ENCODE data around the gene POLR3GL.

The POLR3GL gene

DNA sequence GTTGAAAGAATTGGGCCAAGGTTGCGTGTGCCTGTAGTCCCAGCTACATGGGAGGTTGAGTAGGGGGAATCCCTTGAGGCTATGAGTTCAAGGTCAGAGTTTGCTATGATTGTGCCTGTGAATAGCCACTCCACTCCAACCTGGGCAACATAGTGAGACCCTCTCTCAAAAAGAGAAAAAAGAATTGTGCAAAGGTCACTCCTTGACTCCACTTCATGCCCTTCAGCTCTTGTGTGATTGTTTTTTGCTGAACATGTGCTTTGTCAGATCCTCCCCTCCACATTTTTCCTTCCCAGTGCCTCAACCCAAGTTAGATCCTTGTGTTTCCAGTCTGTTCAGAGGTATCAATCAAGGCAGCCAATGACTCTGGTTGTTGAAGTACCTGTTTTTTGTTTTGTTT, 23.4 kb downstream of the POLR3GL start:
- H4K91ac ChIP-seq (ENCODE audit: low read depth, low read length) = no peak overlapping the region
- no peak overlapping the region for H2BK5ac ChIP-seq (ENCODE audit: low read depth, low read length, poor library complexity)
- H2BK12ac ChIP-seq (ENCODE audit: low read length) = no peak overlapping the region
- H3K23ac ChIP-seq (ENCODE audit: low read length) = no peak overlapping the region
- peak overlapping the region; percentile 33 for H4K8ac ChIP-seq (ENCODE audit: low read depth, low read length)
- H3K14ac ChIP-seq (ENCODE audit: low read length) = no peak overlapping the region
- H3K9me3 ChIP-seq (ENCODE audit: insufficient read depth, low read depth, low read length) = no peaks in the 10 kb centered on the region
- no CpG with 5 or more reads among the region's 1 CpG for WGBS (ENCODE audit: extremely low coverage, insufficient coverage, insufficient read length)
- H4K12ac ChIP-seq (ENCODE audit: low read depth, low read length) = no peak overlapping the region
- no peak overlapping the region for H2AFZ ChIP-seq (ENCODE audit: insufficient read depth, low read length, poor library complexity)
- H3K9ac ChIP-seq (ENCODE audit: low read length) = no peak overlapping the region
- no peak overlapping the region for H3K4ac ChIP-seq (ENCODE audit: low read depth, low read length)
- no peak overlapping the region for H3K18ac ChIP-seq (ENCODE audit: low read length)
- no peak overlapping the region for H3K4me3 ChIP-seq (ENCODE audit: low read depth, low read length)
- H3K4me2 ChIP-seq (ENCODE audit: low read length) = no peak overlapping the region
- H3K27ac ChIP-seq (ENCODE audit: low read depth, low read length) = no peak overlapping the region
- H3K79me1 ChIP-seq (ENCODE audit: low read length) = peaks cover 6% of the 10 kb centered on the region
- peaks cover 11 to 19% of the 10 kb centered on the region in 2 experiments for H3K4me1 ChIP-seq (ENCODE audit: control insufficient read depth in 1 of 2, insufficient read depth in 2 of 2, low read length in 2 of 2)
- H3K27me3 ChIP-seq (ENCODE audit: insufficient read depth, low read length) = no peaks in the 10 kb centered on the region
- H3K36me3 ChIP-seq (ENCODE audit: control insufficient read depth in 1 of 2, insufficient read depth in 2 of 2, low read length in 2 of 2) = no peaks in the 10 kb centered on the region
- no peak for DNase-seq
- no peak overlapping the region for H2BK120ac ChIP-seq (ENCODE audit: insufficient read depth, low read length, poor library complexity)
- H2AK5ac ChIP-seq (ENCODE audit: low read length) = no peak overlapping the region
- H3K79me2 ChIP-seq (ENCODE audit: control insufficient read depth, insufficient read depth, low read length, poor library complexity) = no peaks in the 10 kb centered on the region

- no peak overlapping the region for H2BK120ac ChIP-seq (ENCODE audit: insufficient read depth, low read length, poor library complexity)
- no peak overlapping the region for H2AK5ac ChIP-seq (ENCODE audit: low read length)
- no peak overlapping the region for H4K12ac ChIP-seq (ENCODE audit: low read depth, low read length)
- no peaks in the 10 kb centered on the region for H3K9me3 ChIP-seq (ENCODE audit: insufficient read depth, low read depth, low read length)
- no peaks in the 10 kb centered on the region for H3K27me3 ChIP-seq (ENCODE audit: insufficient read depth, low read length)
- no peak overlapping the region for H3K4me2 ChIP-seq (ENCODE audit: low read length)
- H2AFZ ChIP-seq (ENCODE audit: insufficient read depth, low read length, poor library complexity) = no peak overlapping the region
- no peak for DNase-seq
- peaks cover 2% of the 10 kb centered on the region in 2 experiments for H3K36me3 ChIP-seq (ENCODE audit: control insufficient read depth in 1 of 2, insufficient read depth in 2 of 2, low read length in 2 of 2)
- no peak overlapping the region for H3K4ac ChIP-seq (ENCODE audit: low read depth, low read length)
- H3K23ac ChIP-seq (ENCODE audit: low read length) = no peak overlapping the region
- H3K4me1 ChIP-seq (ENCODE audit: control insufficient read depth in 1 of 2, insufficient read depth in 2 of 2, low read length in 2 of 2) = peaks cover 11 to 19% of the 10 kb centered on the region in 2 experiments
- H4K8ac ChIP-seq (ENCODE audit: low read depth, low read length) = no peak overlapping the region
- no peak overlapping the region for H3K14ac ChIP-seq (ENCODE audit: low read length)
- no peak overlapping the region for H3K9ac ChIP-seq (ENCODE audit: low read length)
- WGBS (ENCODE audit: extremely low coverage, insufficient coverage, insufficient read length) = no CpG with 5 or more reads among the region's 5 CpGs
- H2BK12ac ChIP-seq (ENCODE audit: low read length) = no peak overlapping the region
- H3K18ac ChIP-seq (ENCODE audit: low read length) = no peak overlapping the region
- peaks cover 6% of the 10 kb centered on the region for H3K79me1 ChIP-seq (ENCODE audit: low read length)
- H2BK5ac ChIP-seq (ENCODE audit: low read depth, low read length, poor library complexity) = no peak overlapping the region
- no peaks in the 10 kb centered on the region for H3K79me2 ChIP-seq (ENCODE audit: control insufficient read depth, insufficient read depth, low read length, poor library complexity)
- H3K27ac ChIP-seq (ENCODE audit: low read depth, low read length) = no peak overlapping the region
- no peak overlapping the region for H3K4me3 ChIP-seq (ENCODE audit: low read depth, low read length)
- H4K91ac ChIP-seq (ENCODE audit: low read depth, low read length) = no peak overlapping the region
These were observed 24.3 kb downstream of the POLR3GL start for GRCh38 chr1:145988773-145989172.

- Histone ChIP-seq H3K79me2 (ENCODE audit: control insufficient read depth, insufficient read depth, low read length, poor library complexity) (no peaks in the 10 kb centered on the region), H3K4me1 (ENCODE audit: control insufficient read depth in 1 of 2, insufficient read depth in 2 of 2, low read length in 2 of 2) (peaks cover 7 to 18% of the 10 kb centered on the region in 2 experiments), H4K8ac (ENCODE audit: low read depth, low read length) (no peak overlapping the region), H3K36me3 (ENCODE audit: control insufficient read depth in 1 of 2, insufficient read depth in 2 of 2, low read length in 2 of 2) (peaks cover 6 to 8% of the 10 kb centered on the region in 2 experiments), H3K14ac (ENCODE audit: low read length) (no peak overlapping the region), H3K23ac (ENCODE audit: low read length) (no peak overlapping the region), H3K4me3 (ENCODE audit: low read depth, low read length) (no peak overlapping the region), H3K27me3 (ENCODE audit: insufficient read depth, low read length) (no peaks in the 10 kb centered on the region), H2BK5ac (ENCODE audit: low read depth, low read length, poor library complexity) (no peak overlapping the region), H2BK12ac (ENCODE audit: low read length) (no peak overlapping the region), H2BK120ac (ENCODE audit: insufficient read depth, low read length, poor library complexity) (peak overlapping the region; percentile 24), H4K91ac (ENCODE audit: low read depth, low read length) (peak overlapping the region; percentile 39), H3K4ac (ENCODE audit: low read depth, low read length) (no peak overlapping the region), H3K9me3 (ENCODE audit: insufficient read depth, low read depth, low read length) (no peaks in the 10 kb centered on the region), H3K18ac (ENCODE audit: low read length) (no peak overlapping the region), H2AFZ (ENCODE audit: insufficient read depth, low read length, poor library complexity) (no peak overlapping the region), H3K79me1 (ENCODE audit: low read length) (peaks cover 2% of the 10 kb centered on the region), H2AK5ac (ENCODE audit: low read length) (no peak overlapping the region), H3K27ac (ENCODE audit: low read depth, low read length) (no peak overlapping the region), H4K12ac (ENCODE audit: low read depth, low read length) (no peak overlapping the region), H3K9ac (ENCODE audit: low read length) (no peak overlapping the region), H3K4me2 (ENCODE audit: low read length) (peak overlapping the region; percentile 23)
- WGBS (ENCODE audit: extremely low coverage, insufficient coverage, insufficient read length) = 100% methylated on average over 1 of the region's 7 CpGs
- DNase-seq = peak in 1 of 2 donors; percentile 26
These were observed 25.9 kb downstream of the POLR3GL start for GRCh38 chr1:145990249-145990855.

DNA sequence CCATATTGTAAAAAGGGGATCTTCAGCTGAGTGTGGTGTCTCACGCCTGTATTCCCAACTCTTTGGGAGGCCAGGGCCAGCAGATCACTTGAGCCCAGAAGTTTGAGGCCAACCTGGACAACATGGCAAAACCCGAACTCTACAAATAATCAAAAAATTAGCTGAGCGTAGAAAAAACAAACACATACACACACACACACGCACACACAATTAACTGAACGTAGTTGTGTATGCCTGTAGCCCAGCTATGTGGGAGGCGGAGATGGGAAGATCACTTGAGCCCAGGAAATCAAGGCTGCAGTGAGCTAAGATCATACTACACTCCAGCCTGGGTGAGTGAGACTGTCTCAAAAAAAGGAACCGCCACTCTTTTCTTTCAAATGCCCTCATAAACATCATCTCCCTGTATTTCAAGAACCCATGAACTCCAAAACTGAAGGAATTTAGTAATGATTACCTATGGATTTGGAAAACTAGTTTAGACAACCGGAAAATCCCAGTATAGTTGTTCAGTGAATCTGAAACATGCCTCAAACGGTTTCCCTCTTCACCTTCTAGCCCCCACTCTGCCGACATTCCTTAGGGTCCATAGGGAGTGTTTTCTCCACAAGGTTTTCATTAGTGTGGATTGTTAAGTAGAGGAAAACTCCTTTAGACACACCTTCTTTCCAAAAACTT, 27.4 kb downstream of the POLR3GL start:
- Histone ChIP-seq H3K9me3 (ENCODE audit: insufficient read depth, low read depth, low read length) (no peaks in the 10 kb centered on the region), H3K27me3 (ENCODE audit: insufficient read depth, low read length) (no peaks in the 10 kb centered on the region), H4K12ac (ENCODE audit: low read depth, low read length) (no peak overlapping the region), H3K4me3 (ENCODE audit: low read depth, low read length) (no peak overlapping the region), H3K27ac (ENCODE audit: low read depth, low read length) (no peak overlapping the region), H2BK5ac (ENCODE audit: low read depth, low read length, poor library complexity) (no peak overlapping the region), H3K4me2 (ENCODE audit: low read length) (no peak overlapping the region), H3K79me2 (ENCODE audit: control insufficient read depth, insufficient read depth, low read length, poor library complexity) (no peaks in the 10 kb centered on the region), H3K4ac (ENCODE audit: low read depth, low read length) (no peak overlapping the region), H3K14ac (ENCODE audit: low read length) (no peak overlapping the region), H3K4me1 (ENCODE audit: control insufficient read depth in 1 of 2, insufficient read depth in 2 of 2, low read length in 2 of 2) (peaks cover 7 to 16% of the 10 kb centered on the region in 2 experiments), H2AFZ (ENCODE audit: insufficient read depth, low read length, poor library complexity) (no peak overlapping the region), H2BK120ac (ENCODE audit: insufficient read depth, low read length, poor library complexity) (no peak overlapping the region), H3K18ac (ENCODE audit: low read length) (no peak overlapping the region), H3K36me3 (ENCODE audit: control insufficient read depth in 1 of 2, insufficient read depth in 2 of 2, low read length in 2 of 2) (peaks cover 6 to 8% of the 10 kb centered on the region in 2 experiments), H2AK5ac (ENCODE audit: low read length) (no peak overlapping the region), H3K79me1 (ENCODE audit: low read length) (peaks cover 2% of the 10 kb centered on the region), H4K8ac (ENCODE audit: low read depth, low read length) (no peak overlapping the region), H2BK12ac (ENCODE audit: low read length) (no peak overlapping the region), H3K9ac (ENCODE audit: low read length) (no peak overlapping the region), H4K91ac (ENCODE audit: low read depth, low read length) (no peak overlapping the region), H3K23ac (ENCODE audit: low read length) (no peak overlapping the region)
- DNase-seq = no peak
- WGBS (ENCODE audit: extremely low coverage, insufficient coverage, insufficient read length) = 100% methylated on average over 2 of the region's 10 CpGs
